AG10803 (cell line): ENCODE data around the gene UTP11.
"Not testable (repeated sequence)": the region's sequence is repeated elsewhere in the genome, so short reads cannot be mapped to it uniquely, and the experiment has no call there.

Experiments
- DNase-seq: peaks from one replicate; pipeline ENCODE4 v3.0.0; 2010; ENCODE audit warnings: low read depth
- H3K4me3 ChIP-seq: 2 replicates; pipeline ENCODE4 v1.5.1; 2011; ENCODE audit warnings: mild to moderate bottlenecking, low read length, control low read depth
- CTCF ChIP-seq: conservative IDR thresholded peaks from 2 replicates; pipeline ENCODE4 v1.5.1; 2011; ENCODE audit warnings: mild to moderate bottlenecking, low read length, control low read depth, inconsistent platforms

The UTP11 gene

DNA sequence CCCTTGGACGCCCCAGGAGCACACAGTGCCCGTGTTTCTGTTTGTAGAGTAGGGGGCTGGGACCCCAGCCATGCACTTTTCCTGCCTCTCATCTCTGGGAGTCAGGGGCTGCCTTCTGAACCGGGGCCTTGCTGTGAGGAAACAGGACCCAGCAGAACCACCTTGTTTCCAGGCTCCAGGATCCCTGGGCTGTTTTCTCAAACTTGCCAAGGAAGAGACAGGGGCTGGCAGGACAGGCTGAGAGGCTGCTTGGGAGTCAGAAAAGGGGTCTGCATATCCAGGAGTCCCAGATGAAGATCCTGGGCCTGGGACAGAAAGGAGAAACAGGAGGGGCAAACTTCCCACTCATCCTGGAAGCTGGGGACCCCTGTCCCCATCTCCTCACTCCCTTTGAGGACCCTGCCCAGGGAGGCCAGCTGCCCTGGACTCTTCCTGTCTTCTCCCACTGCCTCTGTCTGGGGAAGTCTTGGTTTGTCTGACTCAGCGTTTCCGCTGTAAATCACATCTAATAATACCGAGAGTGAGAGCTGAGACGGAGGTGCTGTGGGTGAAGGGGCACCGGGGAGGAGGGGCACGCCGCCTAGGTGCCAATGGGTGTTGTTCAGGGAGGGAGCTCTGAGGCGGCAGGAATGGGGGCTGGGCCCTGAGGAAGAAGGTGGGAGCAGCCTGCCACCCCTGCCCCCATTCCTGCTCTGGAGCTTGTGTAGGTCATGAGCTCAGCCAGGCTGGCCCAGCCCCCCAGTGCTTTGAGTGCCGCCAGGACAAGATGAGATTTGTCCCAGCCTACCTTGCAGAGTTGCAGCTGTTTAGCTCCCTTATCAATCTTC lies 17.4 kb downstream of the UTP11 start:
- DNase-seq = peak; percentile 49
- H3K4me3 ChIP-seq = no peak overlapping the region
- no peak for TF ChIP-seq CTCF

DNA sequence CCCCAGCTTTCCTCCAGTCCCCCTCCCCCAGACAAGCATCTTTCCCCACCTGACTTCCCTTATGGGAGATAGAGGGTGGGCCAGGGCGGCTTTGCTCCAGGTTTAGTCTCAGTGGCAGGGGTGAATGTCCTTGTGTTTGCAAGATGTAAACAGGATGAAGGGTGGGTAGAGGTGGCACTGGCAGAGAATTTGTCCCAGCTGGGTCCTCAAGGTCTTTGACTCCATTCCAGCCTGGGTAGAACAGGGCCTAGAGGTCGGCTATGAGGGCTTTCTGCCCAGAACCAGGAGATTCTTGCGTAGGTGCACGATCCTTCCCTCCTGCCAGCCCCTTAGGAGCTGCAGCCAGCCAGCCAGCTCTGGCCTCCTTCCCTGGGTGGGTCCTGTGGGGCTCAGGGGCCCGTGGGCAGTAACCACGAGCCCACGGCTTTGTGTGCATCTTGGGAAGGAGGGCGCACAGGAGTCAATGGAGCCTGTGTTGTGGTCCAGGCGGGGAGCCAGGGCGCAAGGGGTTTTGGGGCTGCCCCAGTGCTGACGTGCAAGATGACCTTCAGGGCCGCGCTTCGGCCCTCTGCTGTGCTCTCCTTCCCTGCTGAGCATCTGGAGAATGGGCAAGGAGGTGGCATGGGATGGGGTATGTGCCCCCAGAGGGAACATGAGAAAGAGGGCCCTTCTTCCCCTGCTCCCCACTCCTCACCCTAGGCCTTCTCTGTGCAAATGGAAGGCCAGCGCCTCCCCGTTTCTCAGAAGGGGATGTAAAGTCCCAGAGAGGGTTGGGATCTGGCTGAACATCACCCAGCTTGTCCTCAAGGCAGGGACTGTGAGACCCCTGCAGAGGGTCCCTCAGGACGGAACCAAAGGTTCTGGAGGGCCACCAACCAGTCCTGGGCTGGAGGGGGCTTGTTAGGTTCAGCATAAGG lies 18.3 kb downstream of the UTP11 start:
- no peak for TF ChIP-seq CTCF
- DNase-seq = no peak
- no peak overlapping the region for H3K4me3 ChIP-seq

DNA sequence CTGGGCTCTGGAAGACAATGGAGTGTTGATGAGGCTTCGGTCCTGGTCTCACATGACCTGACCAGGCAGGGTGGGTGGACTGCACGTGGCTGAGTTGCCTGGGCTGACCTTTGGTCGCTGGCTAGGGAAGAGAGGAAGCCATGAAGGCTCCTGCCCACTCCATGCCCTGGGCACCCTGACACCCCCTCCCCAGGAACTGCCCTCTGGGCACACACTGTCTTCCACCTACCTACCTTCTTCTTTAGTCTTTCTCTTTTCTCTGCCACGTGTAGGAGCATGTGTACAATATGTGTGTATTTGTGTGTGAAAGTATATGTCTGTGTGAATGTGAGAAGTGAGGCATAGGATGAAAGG lies 19.0 kb downstream of the UTP11 start:
- H3K4me3 ChIP-seq = no peak overlapping the region
- no peak for DNase-seq
- no peak for TF ChIP-seq CTCF

- not testable (repeated sequence) for DNase-seq, H3K4me3 ChIP-seq
These were observed 20.5 kb downstream of the UTP11 start for GRCh38 chr1:38032992-38033391.

- no peak for DNase-seq
- no peak overlapping the region for H3K4me3 ChIP-seq
- no peak for TF ChIP-seq CTCF
These were observed 22.3 kb downstream of the UTP11 start for GRCh38 chr1:38034871-38035270.

- no peak overlapping the region for H3K4me3 ChIP-seq
- DNase-seq = no peak
- peak; percentile 18; the same call in 1 of the 2 replicates for TF ChIP-seq CTCF
These were observed 24.8 kb downstream of the UTP11 start for GRCh38 chr1:38037221-38037939.

- DNase-seq = peak; percentile 56
- TF ChIP-seq CTCF = no peak
- H3K4me3 ChIP-seq = no peak overlapping the region
These were observed 26.3 kb downstream of the UTP11 start for GRCh38 chr1:38038861-38039260.
